ENCODE results near the gene TULP4. TPM values are rescaled to one million over a fixed set of nuclear protein-coding genes. Genes with fewer than 3 reads are reported as not detected.

TULP4 gene
- total RNA-seq, 1 experiment from 2014 or later = 64.6 TPM

DNA sequence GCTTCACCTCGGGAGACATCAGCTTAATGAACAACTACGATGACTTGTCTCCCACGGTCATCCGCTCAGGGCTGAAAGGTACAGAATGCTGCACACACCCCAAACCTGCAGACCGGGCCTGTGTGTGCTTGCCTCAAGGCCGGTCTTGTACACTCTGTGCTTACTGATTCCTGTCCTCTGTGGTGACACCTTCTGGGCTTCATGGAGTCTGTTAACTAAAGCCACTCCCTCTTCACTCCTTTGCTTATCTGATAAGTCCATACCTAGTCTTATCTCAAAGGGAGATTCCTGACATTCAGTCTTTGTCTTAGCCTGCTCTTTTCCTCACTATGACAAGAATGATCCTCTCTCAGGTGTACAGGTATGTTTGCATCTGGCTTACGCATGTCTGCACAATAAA lies 139.9 kb downstream of the TULP4 start:
- Histone ChIP-seq H3K23ac (ENCODE audit: insufficient read length, low read depth, low read length) (no peak overlapping the region), H4K8ac (replicated peaks; ENCODE audit: insufficient read length, low read depth, low read length) (no peak overlapping the region), H3K4me2 (ENCODE audit: insufficient read depth, insufficient read length, low read length) (no peak overlapping the region), H4K5ac (ENCODE audit: insufficient read length, low read depth, low read length) (no peak overlapping the region), H2AFZ (ENCODE audit: low read length) (no peak overlapping the region), H3K9me3 (ENCODE audit: control insufficient read depth, low read depth, low read length) (no peaks in the 10 kb centered on the region), H2BK5ac (ENCODE audit: insufficient read length, low read length) (no peak overlapping the region), H3K27ac (ENCODE audit: insufficient read length, low read depth, low read length) (no peak overlapping the region), H2AK5ac (ENCODE audit: insufficient read length, low read length) (no peak overlapping the region), H3T11ph (ENCODE audit: low read length) (no peak overlapping the region), H3K18ac (ENCODE audit: insufficient read length, low read depth, low read length) (no peak overlapping the region), H2BK15ac (ENCODE audit: low read depth, low read length) (no peak overlapping the region), H3K79me1 (ENCODE audit: insufficient read depth, low read depth, low read length, poor library complexity, severe bottlenecking) (no peaks in the 10 kb centered on the region), H2BK20ac (ENCODE audit: low read depth, low read length, poor library complexity, severe bottlenecking) (no peak overlapping the region), H4K91ac (ENCODE audit: insufficient read length, low read depth, low read length) (no peak overlapping the region), H3K4ac (ENCODE audit: low read depth, low read length) (no peak overlapping the region), H3K23me2 (ENCODE audit: insufficient read length, low read depth, low read length, poor library complexity, severe bottlenecking) (no peaks in the 10 kb centered on the region), H4K20me1 (ENCODE audit: control insufficient read depth, insufficient read depth, insufficient read length) (no peaks in the 10 kb centered on the region), H3K56ac (ENCODE audit: insufficient read length, low read depth, low read length) (no peak overlapping the region), H2BK12ac (ENCODE audit: insufficient read length, low read depth, low read length) (no peak overlapping the region), H3K9ac (ENCODE audit: extremely low read depth, insufficient read length, low read length) (no peak overlapping the region), H3K4me1 (ENCODE audit: insufficient read depth, low read length) (no peaks in the 10 kb centered on the region), H3K27me3 (ENCODE audit: insufficient read depth, low read length) (no peaks in the 10 kb centered on the region), H2BK120ac (ENCODE audit: low read depth, low read length, poor library complexity, severe bottlenecking) (no peak overlapping the region), H3K14ac (ENCODE audit: insufficient read depth, low read length) (no peak overlapping the region; the same call in 1 of the 2 replicates), H3K79me2 (ENCODE audit: insufficient read depth, low read length) (no peaks in the 10 kb centered on the region)
- no peak overlapping the region for H3K4me3 Mint-ChIP-seq
- peaks cover 3 to 25% (median 23%) of the 10 kb centered on the region in 3 experiments; a peak in 6 of 7 replicates for H3K36me3 Mint-ChIP-seq (ENCODE audit: insufficient read depth in 1 of 3, low read depth in 3 of 3)
- TF ChIP-seq, protein P1, sequence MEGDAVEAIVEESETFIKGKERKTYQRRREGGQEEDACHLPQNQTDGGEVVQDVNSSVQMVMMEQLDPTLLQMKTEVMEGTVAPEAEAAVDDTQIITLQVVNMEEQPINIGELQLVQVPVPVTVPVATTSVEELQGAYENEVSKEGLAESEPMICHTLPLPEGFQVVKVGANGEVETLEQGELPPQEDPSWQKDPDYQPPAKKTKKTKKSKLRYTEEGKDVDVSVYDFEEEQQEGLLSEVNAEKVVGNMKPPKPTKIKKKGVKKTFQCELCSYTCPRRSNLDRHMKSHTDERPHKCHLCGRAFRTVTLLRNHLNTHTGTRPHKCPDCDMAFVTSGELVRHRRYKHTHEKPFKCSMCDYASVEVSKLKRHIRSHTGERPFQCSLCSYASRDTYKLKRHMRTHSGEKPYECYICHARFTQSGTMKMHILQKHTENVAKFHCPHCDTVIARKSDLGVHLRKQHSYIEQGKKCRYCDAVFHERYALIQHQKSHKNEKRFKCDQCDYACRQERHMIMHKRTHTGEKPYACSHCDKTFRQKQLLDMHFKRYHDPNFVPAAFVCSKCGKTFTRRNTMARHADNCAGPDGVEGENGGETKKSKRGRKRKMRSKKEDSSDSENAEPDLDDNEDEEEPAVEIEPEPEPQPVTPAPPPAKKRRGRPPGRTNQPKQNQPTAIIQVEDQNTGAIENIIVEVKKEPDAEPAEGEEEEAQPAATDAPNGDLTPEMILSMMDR (conservative IDR thresholded peaks at IDR 0.05) = no peak
- no peak for DNase-seq
- peaks cover 3 to 5% of the 10 kb centered on the region in 2 experiments for H3K4me1 Mint-ChIP-seq
- WGBS (ENCODE audit: extremely low coverage, insufficient read length, low lambda C conversion rate) = no CpG with 5 or more reads among the region's 7 CpGs
- no peak overlapping the region for H3K27ac Mint-ChIP-seq
- H3K27me3 Mint-ChIP-seq (ENCODE audit: low read depth) = no peaks in the 10 kb centered on the region
- H3K9me3 Mint-ChIP-seq = no peaks in the 10 kb centered on the region

Measured in H9 (cell line).